ENCODE results near the gene OAT. TPM values are rescaled to one million over a fixed set of nuclear protein-coding genes. Genes with fewer than 3 reads are reported as not detected.

OAT gene
- total and polyA plus RNA-seq, 2 of the 4 experiments (the other 2 are of a cell fraction), result 110 to 152 TPM

- H4K20me1 ChIP-seq (ENCODE audit: insufficient read depth, low read length), result no peaks in the 10 kb centered on the region
- H3K79me1 ChIP-seq (ENCODE audit: low read depth in 1 of 2, low read length in 2 of 2), result no peaks in the 10 kb centered on the region
- no peaks in the 10 kb centered on the region for H3K9me1 ChIP-seq (ENCODE audit: insufficient read depth, low read length)
- DNase-seq, result no peak
- no peak overlapping the region for H2AFZ ChIP-seq (replicated peaks; ENCODE audit: low read length, poor library complexity)
- no peaks in the 10 kb centered on the region for H3K36me3 ChIP-seq (ENCODE audit: control insufficient read depth, insufficient read depth, low read length)
- no peak overlapping the region for H3K14ac ChIP-seq (replicated peaks; ENCODE audit: low read depth, low read length)
- no peak overlapping the region for H4K8ac ChIP-seq (ENCODE audit: low read depth in 2 of 2, low read length in 2 of 2)
- H3K4me2 ChIP-seq (ENCODE audit: low read depth, low read length), result no peak overlapping the region
- CTCF ChIA-PET, result no interaction called here
- H3K4ac ChIP-seq (ENCODE audit: low read depth, low read length), result no peak overlapping the region
- no TSS peak for BruUV-seq (replicated peaks)
- H2BK15ac ChIP-seq (ENCODE audit: low read depth, low read length), result no peak overlapping the region
- no peaks in the 10 kb centered on the region for H3K9me3 ChIP-seq (ENCODE audit: control insufficient read depth, insufficient read depth, low read length)
- no peak overlapping the region for H3K27ac ChIP-seq (ENCODE audit: insufficient read depth, low read length)
- TF ChIP-seq CEBPB (IDR thresholded peaks at IDR 0.05; ENCODE audit: low read depth, low read length) (no peak), POLR2A (IDR thresholded peaks at IDR 0.05; ENCODE audit: low read depth, low read length) (no peak), BHLHE40 (IDR thresholded peaks at IDR 0.05; ENCODE audit: low read depth, low read length) (no peak), ELK1 (IDR thresholded peaks at IDR 0.05; ENCODE audit: borderline replicate concordance, low read depth, low read length) (no peak), MXI1 (IDR thresholded peaks at IDR 0.05; ENCODE audit: borderline replicate concordance, low read depth, low read length) (no peak), FOS (IDR thresholded peaks at IDR 0.05; ENCODE audit: low read depth, low read length) (no peak), RFX5 (IDR thresholded peaks at IDR 0.05; ENCODE audit: low read depth, low read length) (no peak), RAD21 (IDR thresholded peaks at IDR 0.05; ENCODE audit: low read length) (no peak), SMC3 (IDR thresholded peaks at IDR 0.05; ENCODE audit: low read depth, low read length) (no peak), CTCF (conservative IDR thresholded peaks at IDR 0.05; ENCODE audit: low read depth, low read length) (no peak), USF2 (IDR thresholded peaks at IDR 0.05; ENCODE audit: low read depth, low read length) (no peak)
- intact Hi-C loops (cut with micrococcal nuclease), result loop anchor here (5.0 kb wide), 1 partner anchor 1344 kb away; no protein-coding TSS in a partner anchor
- no peaks in the 10 kb centered on the region for H3K4me1 ChIP-seq (ENCODE audit: control insufficient read depth, insufficient read depth, low read length)
- no peak overlapping the region for H2AK9ac ChIP-seq (replicated peaks; ENCODE audit: low read depth, low read length, poor library complexity)
- POLR2A ChIA-PET (ENCODE audit: unreplicated experiment), result no interaction called here
- H2BK20ac ChIP-seq (ENCODE audit: low read depth, low read length), result no peak overlapping the region
- no peak overlapping the region for H2AK5ac ChIP-seq (ENCODE audit: low read depth, low read length)
- H3K56ac ChIP-seq (ENCODE audit: extremely low read depth, insufficient read depth, low read length), result no peak overlapping the region
- no peak for ATAC-seq (ENCODE audit: low read depth)
- dilution Hi-C loops (cut with HindIII; ENCODE audit: low sequenced_read_pairs, unreplicated experiment), result loop anchor here (25.0 kb wide), 1 partner anchor 399 kb away; no protein-coding TSS in a partner anchor
- in situ Hi-C loops (cut with MboI; ENCODE audit: low sequenced_read_pairs), result loop anchor here (5.0 to 25.0 kb wide), 3 partner anchors 394 to 1249 kb away; partner anchors contain the start of genes HMX2 and HMX3
- no peak overlapping the region for H3K23ac ChIP-seq (ENCODE audit: low read depth, low read length)
- H4K91ac ChIP-seq (ENCODE audit: insufficient read depth, low read depth, low read length), result no peak overlapping the region
- H3K27me3 ChIP-seq (ENCODE audit: control insufficient read depth, insufficient read depth, low read length), result peaks cover 1% of the 10 kb centered on the region; the same call in 1 of the 2 replicates
- no peak overlapping the region for H3K4me3 ChIP-seq (ENCODE audit: insufficient read depth, low read depth, low read length)
- H3K9ac ChIP-seq (ENCODE audit: low read depth, low read length), result no peak overlapping the region
- no peak overlapping the region for H3K18ac ChIP-seq (ENCODE audit: low read depth, low read length)
- no peak overlapping the region for H4K5ac ChIP-seq (ENCODE audit: low read depth, low read length)
- WGBS, 2 experiments (ENCODE audit: extremely low coverage in 2 of 2, insufficient read length in 1 of 2), result 64% methylated on average over 6 of the region's 21 CpGs; no CpG with 5 or more reads in 1 of the 2 experiments
- no peak overlapping the region for H2BK120ac ChIP-seq (ENCODE audit: low read depth, low read length)
- H2BK5ac ChIP-seq (ENCODE audit: low read depth, low read length, poor library complexity, severe bottlenecking), result no peak overlapping the region
Observed at GRCh38 chr10:124386186-124387077, 32.3 kb downstream of the OAT start.
